Karpas-422 (cell line): ENCODE results near the gene LPAR1. TPM values are rescaled to one million over a fixed set of nuclear protein-coding genes. Genes with fewer than 3 reads are reported as not detected.

Experiments
- small RNA-seq: library from RNA; depleted of rRNA; stranded (forward); fragments of <200 nt; gene quantifications from one replicate; pipeline ENCODE3, GENCODE V24; 2014
- total RNA-seq: library from RNA; depleted of rRNA; stranded (reverse); fragments of >200 nt; shearing (Covaris generic); gene quantifications from 2 replicates; pipeline ENCODE4 v1.2.3, GENCODE V29; 2014; ENCODE audit warnings: low replicate concordance

The LPAR1 gene
- total RNA-seq, 1 experiment from 2014 or later = not detected

Small RNA genes within 50 kb of the gene (small RNA-seq; reads per million reads assigned to genes)
- gene RF00019 (not detected), gene RNU6-432P (not detected)
